HepG2 (cell line): ENCODE data around the gene TIAM1.

Experiments
- GATAD1 ChIP-seq: IDR thresholded peaks from 2 replicates; pipeline ENCODE4 v1.6.1; 2016; ENCODE audit warnings: missing genetic modification reagents, missing compliant biosample characterization
- TCF7L2 ChIP-seq: IDR thresholded peaks from 2 replicates; pipeline ENCODE4 v1.6.1; 2011; ENCODE audit warnings: mild to moderate bottlenecking, low read depth, low read length, moderate library complexity
- ZFP41 ChIP-seq: sonication (generic); formaldehyde crosslinking; IDR thresholded peaks from 2 replicates; pipeline ENCODE4 v1.4.0; 2020; ENCODE audit warnings: mild to moderate bottlenecking, missing genetic modification reagents, borderline replicate concordance
- ZFX ChIP-seq: sonication (generic); formaldehyde crosslinking; IDR thresholded peaks from 2 replicates; pipeline ENCODE4 v1.4.0; 2020; ENCODE audit warnings: mild to moderate bottlenecking, low read depth, missing genetic modification reagents, moderate library complexity
- ZNF121 ChIP-seq: sonication (generic); formaldehyde crosslinking; IDR thresholded peaks from 2 replicates; pipeline ENCODE4 v1.5.0; 2020; ENCODE audit warnings: mild to moderate bottlenecking, missing genetic modification reagents
- TF ChIP-seq, protein P1 (sequence below): sonication (generic); formaldehyde crosslinking; IDR thresholded peaks from 2 replicates; pipeline ENCODE4 v1.8.1; 2023; ENCODE audit warnings: mild to moderate bottlenecking, missing genetic modification reagents, borderline replicate concordance

DNA sequence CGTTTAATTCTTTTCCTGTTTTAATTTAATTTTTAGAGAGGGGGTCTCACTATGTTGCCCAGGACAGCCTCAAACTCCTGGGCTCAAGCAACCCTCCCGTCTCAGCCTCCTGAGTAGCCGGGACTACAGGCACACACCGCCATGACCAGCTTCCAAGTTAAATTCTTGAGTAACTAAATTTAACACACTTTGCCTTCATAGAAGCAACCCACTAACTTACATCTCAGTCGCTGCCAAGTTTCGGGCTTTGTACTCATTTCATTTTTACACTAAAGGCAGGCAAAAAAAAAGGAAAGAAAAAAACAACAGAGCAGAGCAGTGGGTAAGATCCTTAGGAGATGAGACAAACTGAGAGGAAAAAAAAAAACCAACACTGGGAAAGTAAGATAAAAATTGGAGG is 3.5 kb downstream of the TIAM1 start:
- TF ChIP-seq ZFP41 (CRISPR knock-in tag), result no peak
- no peak for TF ChIP-seq TCF7L2
- TF ChIP-seq ZFX (CRISPR knock-in tag), result no peak
- no peak for TF ChIP-seq GATAD1 (CRISPR knock-in tag)
- TF ChIP-seq ZNF121 (CRISPR knock-in tag), result no peak
- TF ChIP-seq, protein P1, sequence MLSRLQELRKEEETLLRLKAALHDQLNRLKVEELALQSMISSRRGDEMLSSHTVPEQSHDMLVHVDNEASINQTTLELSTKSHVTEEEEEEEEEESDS (CRISPR knock-in tag), result no peak
